ENCODE results near the gene DNMT3A.

DNA sequence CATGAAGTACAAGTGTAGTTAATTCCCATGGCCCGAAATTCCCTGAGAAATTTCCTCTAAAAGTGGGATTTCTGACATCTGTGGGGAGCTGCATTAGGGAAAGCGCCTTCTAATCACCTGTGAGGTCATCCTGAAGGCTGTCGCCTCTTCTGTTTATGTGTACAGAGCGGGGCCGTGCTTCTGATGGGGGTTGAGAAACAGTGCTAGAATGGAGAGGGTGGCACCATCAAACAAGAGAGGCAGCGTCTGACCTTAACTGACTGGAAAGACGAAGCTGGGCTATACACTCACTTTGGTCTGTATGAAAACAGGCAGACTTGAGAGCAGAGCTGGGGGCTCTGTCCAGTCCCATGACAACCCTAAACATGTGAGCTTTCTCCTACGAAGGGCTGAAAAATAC, 44.2 kb upstream of the DNMT3A start:
- TF ChIP-seq CTCF (conservative IDR thresholded peaks at IDR 0.05; ENCODE audit: low read depth in 2 of 2) (no peak), EZH2phosphoT487 (IDR thresholded peaks at IDR 0.05; ENCODE audit: unreplicated experiment) (no peak), POLR2AphosphoS5 (IDR thresholded peaks at IDR 0.05; ENCODE audit: low read depth) (no peak), ETS1 (IDR thresholded peaks at IDR 0.05) (no peak), JUNB (IDR thresholded peaks at IDR 0.05; ENCODE audit: unreplicated experiment) (no peak)

All from GM23338 (cell line).